CD4-positive, alpha-beta T cell (primary cell): ENCODE measurements around the gene SERPINF2. TPM values are rescaled to one million over a fixed set of nuclear protein-coding genes. Genes with fewer than 3 reads are reported as not detected.

Experiments
- ATAC-seq: fragments of 200-7000 bp; cut with Tn5 transposase; one replicate; pipeline ENCODE4 v1.10.0; 2022; ENCODE audit warnings: mild to moderate bottlenecking; ENCODE audit not compliant: poor library complexity
- CTCF ChIA-PET: fragments of 350-600 bp; sonication (Branson Sonifier 250); formaldehyde crosslinking; loops from one replicate; lab custom pipeline; 2021; ENCODE audit warnings: antibody characterized with exemption, inconsistent platforms; lab: Charles Lee
- POLR2A ChIA-PET: fragments of 350-600 bp; sonication (Branson Sonifier 250); formaldehyde crosslinking; loops from one replicate; lab custom pipeline; 2021; ENCODE audit warnings: antibody characterized with exemption, inconsistent platforms; lab: Charles Lee
- DNase-seq, 14 experiments: peaks; one replicate each; pipeline ENCODE4 v3.0.0-alpha.2; 2013 to 2020; ENCODE audit warnings: mixed read lengths in 2 of 14
- H3K27ac ChIP-seq, 2 donors: one replicate each; pipeline versions ENCODE4 v1.5.1 to v1.7.0; 2013; ENCODE audit warnings: low read length in 2 of 2, low read depth in 1 of 2, mild to moderate bottlenecking in 1 of 2
- H3K27me3 ChIP-seq, 2 experiments: 1 replicate in 1 of 2; 2 replicates in 1 of 2; pipeline versions ENCODE4 v1.6.1 to v1.7.0; 2013; ENCODE audit warnings: low read length in 2 of 2, control low read depth in 1 of 2, mild to moderate bottlenecking in 1 of 2, moderate library complexity in 1 of 2; ENCODE audit not compliant: insufficient read depth in 2 of 2, control insufficient read depth in 1 of 2
- H3K36me3 ChIP-seq: one replicate; pipeline ENCODE4 v1.6.1; 2013; ENCODE audit warnings: low read length, control low read depth; ENCODE audit not compliant: insufficient read depth
- H3K4me1 ChIP-seq: one replicate; pipeline ENCODE4 v1.6.1; 2013; ENCODE audit warnings: low read length, control low read depth; ENCODE audit not compliant: insufficient read depth
- H3K4me3 ChIP-seq: one replicate; pipeline ENCODE4 v1.5.1; 2013; ENCODE audit warnings: mild to moderate bottlenecking, low read length, moderate library complexity
- H3K9me3 ChIP-seq, 2 experiments: 1 replicate in 1 of 2; 2 replicates in 1 of 2; pipeline versions ENCODE4 v1.6.1 to v1.7.0; 2013; ENCODE audit warnings: low read length in 2 of 2, mild to moderate bottlenecking in 2 of 2, control low read depth in 1 of 2, moderate library complexity in 1 of 2; ENCODE audit not compliant: control insufficient read depth in 1 of 2, insufficient read depth in 1 of 2
- H3K27ac Mint-ChIP-seq: one replicate; pipeline ENCODE4 v1.8.0; 2020; ENCODE audit warnings: mixed read lengths
- H3K27me3 Mint-ChIP-seq: one replicate; pipeline ENCODE4 v1.8.0; 2021; ENCODE audit warnings: mixed read lengths
- H3K36me3 Mint-ChIP-seq: one replicate; pipeline ENCODE4 v1.8.0; 2021; ENCODE audit warnings: low read depth, mixed read lengths
- H3K4me1 Mint-ChIP-seq: one replicate; pipeline ENCODE4 v1.8.0; 2021; ENCODE audit warnings: low read depth, mixed read lengths
- H3K4me3 Mint-ChIP-seq: one replicate; pipeline ENCODE4 v1.8.0; 2020; ENCODE audit warnings: mild to moderate bottlenecking, mixed read lengths
- H3K9me3 Mint-ChIP-seq: one replicate; pipeline ENCODE4 v1.8.0; 2020; ENCODE audit warnings: mixed read lengths
- CTCF ChIP-seq: fragments of 200-600 bp; IDR thresholded peaks from one replicate; pipeline ENCODE4 v1.8.0; 2022; ENCODE audit warnings: antibody characterized with exemption, mild to moderate bottlenecking
- intact Hi-C, 2 experiments: fragments of 100-400 bp; cut with DNase I in 1 of 2; cut with micrococcal nuclease in 1 of 2; formaldehyde crosslinking; loops; one replicate each; pipeline versions ENCODE4 v1.15.1 to v1.9.0; 2023 to 2025; cut with DNase I, micrococcal nuclease
- total RNA-seq, 174 experiments: library from RNA in 2 of 174; stranded (reverse) in 2 of 174; gene quantifications; one replicate each; pipeline ENCODE4 v1.2.3 and lab custom pipeline; 2021 to 2026

Gene SERPINF2
- total RNA-seq, 2 experiments from 2014 or later, result 0.49 to 0.59 TPM

GRCh38 chr17:1731194-1731506 lies 11.5 kb upstream of the SERPINF2 start:
- H3K4me1 ChIP-seq, result peaks cover 46% of the 10 kb centered on the region
- ChIA-PET CTCF (no interaction called here), POLR2A (interaction anchor here (0.8 kb wide), 1 partner anchor 33 kb away, joined by 4 read pairs; no protein-coding TSS in a partner anchor)
- no peak overlapping the region for H3K27ac ChIP-seq
- H3K4me3 Mint-ChIP-seq, result no peak overlapping the region
- no peak overlapping the region for H3K4me3 ChIP-seq
- H3K4me1 Mint-ChIP-seq, result peaks cover 12% of the 10 kb centered on the region
- H3K36me3 Mint-ChIP-seq, result peaks cover 37% of the 10 kb centered on the region
- no peak for ATAC-seq
- no peaks in the 10 kb centered on the region for H3K27me3 Mint-ChIP-seq
- no peak for TF ChIP-seq CTCF
- no peaks in the 10 kb centered on the region for H3K9me3 Mint-ChIP-seq
- no peaks in the 10 kb centered on the region for H3K9me3 ChIP-seq
- peaks cover 73% of the 10 kb centered on the region for H3K36me3 ChIP-seq
- H3K27ac Mint-ChIP-seq, result no peak overlapping the region
- no peaks in the 10 kb centered on the region for H3K27me3 ChIP-seq
- intact Hi-C loops, result no loop called here
- DNase-seq, result no peak

GRCh38 chr17:1732241-1732832 lies 10.3 kb upstream of the SERPINF2 start:
- CTCF ChIA-PET, result no interaction called here
- ATAC-seq, result no peak
- Histone ChIP-seq H3K9me3 (no peaks in the 10 kb centered on the region), H3K4me3 (no peak overlapping the region), H3K27ac (no peak overlapping the region), H3K27me3 (no peaks in the 10 kb centered on the region), H3K36me3 (peaks cover 74% of the 10 kb centered on the region), H3K4me1 (peaks cover 43% of the 10 kb centered on the region)
- Mint-ChIP-seq H3K27ac (no peak overlapping the region), H3K27me3 (no peaks in the 10 kb centered on the region), H3K4me1 (peaks cover 21% of the 10 kb centered on the region), H3K4me3 (no peak overlapping the region), H3K36me3 (peaks cover 44% of the 10 kb centered on the region), H3K9me3 (no peaks in the 10 kb centered on the region)
- DNase-seq, result no peak
- intact Hi-C loops, result no loop called here
- TF ChIP-seq CTCF, result no peak
- POLR2A ChIA-PET, result no interaction called here

- Mint-ChIP-seq H3K4me1 (peaks cover 21% of the 10 kb centered on the region), H3K36me3 (peaks cover 48% of the 10 kb centered on the region), H3K27me3 (no peaks in the 10 kb centered on the region), H3K9me3 (no peaks in the 10 kb centered on the region), H3K27ac (no peak overlapping the region), H3K4me3 (no peak overlapping the region)
- TF ChIP-seq CTCF, result no peak
- Histone ChIP-seq H3K4me3 (no peak overlapping the region), H3K4me1 (peaks cover 38% of the 10 kb centered on the region), H3K27ac (no peak overlapping the region), H3K27me3 (no peaks in the 10 kb centered on the region), H3K36me3 (peaks cover 74% of the 10 kb centered on the region), H3K9me3 (no peaks in the 10 kb centered on the region)
- intact Hi-C loops, result no loop called here
- DNase-seq, result no peak
- POLR2A ChIA-PET, result no interaction called here
- no peak for ATAC-seq
- CTCF ChIA-PET, result no interaction called here
These were observed 9.8 kb upstream of the SERPINF2 start for GRCh38 chr17:1732833-1733321.
